ENCODE results near the gene RBAK. TPM values are rescaled to one million over a fixed set of nuclear protein-coding genes. Genes with fewer than 3 reads are reported as not detected.
"Not testable (repeated sequence)": the region's sequence is repeated elsewhere in the genome, so short reads cannot be mapped to it uniquely, and the experiment has no call there.

Gene RBAK
- total RNA-seq, 1 experiment from 2014 or later, result 14.5 TPM

- Mint-ChIP-seq H3K27ac (no peak overlapping the region), H3K36me3 (peaks cover 4% of the 10 kb centered on the region; the same call in 1 of the 2 replicates), H3K27me3 (ENCODE audit: low read depth) (no peaks in the 10 kb centered on the region), H3K4me3 (no peak overlapping the region), H3K4me1 (no peaks in the 10 kb centered on the region), H3K9me3 (peaks cover 4% of the 10 kb centered on the region)
- DNase-seq (ENCODE audit: low spot score) (no peak), ATAC-seq (no peak)
- POLR2A ChIA-PET, result no interaction called here
- CTCF ChIA-PET, result interaction anchor here (1.2 to 1.5 kb wide), 2 partner anchors 46 to 228 kb away, joined by 3 read pairs; no protein-coding TSS in a partner anchor
- TF ChIP-seq SOX15 (CRISPR knock-in tag; IDR thresholded peaks at IDR 0.05) (no peak), PRRX2 (CRISPR knock-in tag; IDR thresholded peaks at IDR 0.05) (no peak), ATF1 (CRISPR knock-in tag; IDR thresholded peaks at IDR 0.05) (no peak), RELA (CRISPR knock-in tag; IDR thresholded peaks at IDR 0.05; ENCODE audit: borderline replicate concordance) (no peak)
Observed at GRCh38 chr7:5020098-5020497, 25.6 kb upstream of the RBAK start.

GRCh38 chr7:5020976-5021550, 24.6 kb upstream of the RBAK start:
- ATAC-seq; H3K36me3 Mint-ChIP-seq; H3K27ac Mint-ChIP-seq; H3K27me3 Mint-ChIP-seq (ENCODE audit: low read depth); DNase-seq (ENCODE audit: low spot score); H3K9me3 Mint-ChIP-seq; POLR2A ChIA-PET; H3K4me3 Mint-ChIP-seq; H3K4me1 Mint-ChIP-seq: not testable (repeated sequence)
- CTCF ChIA-PET, result interaction anchor here (1.5 kb wide), 1 partner anchor 229 kb away, joined by 3 read pairs; no protein-coding TSS in a partner anchor

GRCh38 chr7:5023626-5024025, 22.0 kb upstream of the RBAK start:
- CTCF ChIA-PET, result interaction anchor here (0.6 kb wide), 1 partner anchor 231 kb away, joined by 3 read pairs; no protein-coding TSS in a partner anchor
- H3K27ac Mint-ChIP-seq; POLR2A ChIA-PET; H3K4me3 Mint-ChIP-seq; H3K27me3 Mint-ChIP-seq (ENCODE audit: low read depth); DNase-seq (ENCODE audit: low spot score); ATAC-seq; H3K4me1 Mint-ChIP-seq: not testable (repeated sequence)
- Mint-ChIP-seq H3K9me3 (peaks cover 24% of the 10 kb centered on the region), H3K36me3 (peaks cover 17% of the 10 kb centered on the region)

GRCh38 chr7:5027796-5028410, 17.8 kb upstream of the RBAK start:
- H3K27ac Mint-ChIP-seq; H3K27me3 Mint-ChIP-seq (ENCODE audit: low read depth); ATAC-seq; DNase-seq (ENCODE audit: low spot score); H3K4me1 Mint-ChIP-seq; H3K4me3 Mint-ChIP-seq; POLR2A ChIA-PET; CTCF ChIA-PET: not testable (repeated sequence)
- Mint-ChIP-seq H3K9me3 (peaks cover 20% of the 10 kb centered on the region), H3K36me3 (peaks cover 13% of the 10 kb centered on the region)

GRCh38 chr7:5033186-5033585, 12.5 kb upstream of the RBAK start:
- H3K9me3 Mint-ChIP-seq, result not testable (repeated sequence)

GRCh38 chr7:5035276-5035675, 10.4 kb upstream of the RBAK start:
- ChIA-PET CTCF (no interaction called here), POLR2A (no interaction called here)
- TF ChIP-seq ZMAT4 (CRISPR knock-in tag; IDR thresholded peaks at IDR 0.05) (no peak), SOX15 (CRISPR knock-in tag; IDR thresholded peaks at IDR 0.05) (no peak), NFYB (CRISPR knock-in tag; conservative IDR thresholded peaks at IDR 0.05; ENCODE audit: low read depth) (no peak), JAZF1 (CRISPR knock-in tag; IDR thresholded peaks at IDR 0.05) (no peak), FOXK1 (CRISPR knock-in tag; IDR thresholded peaks at IDR 0.05) (no peak), ZNF121 (CRISPR knock-in tag; IDR thresholded peaks at IDR 0.05) (no peak), ZBTB43 (CRISPR knock-in tag; IDR thresholded peaks at IDR 0.05) (no peak), ZNF425 (CRISPR knock-in tag; conservative IDR thresholded peaks at IDR 0.05) (no peak)
- Mint-ChIP-seq H3K9me3 (no peaks in the 10 kb centered on the region), H3K36me3 (no peaks in the 10 kb centered on the region), H3K4me1 (no peaks in the 10 kb centered on the region), H3K27ac (no peak overlapping the region), H3K27me3 (ENCODE audit: low read depth) (peaks cover 4% of the 10 kb centered on the region), H3K4me3 (no peak overlapping the region)
- no peak for ATAC-seq
- no peak for DNase-seq (ENCODE audit: low spot score)

More at GRCh38 chr7:5033186-5033585, 12.5 kb upstream of the RBAK start:
- DNase-seq (ENCODE audit: low spot score); H3K4me1 Mint-ChIP-seq; H3K27me3 Mint-ChIP-seq (ENCODE audit: low read depth); H3K36me3 Mint-ChIP-seq; POLR2A ChIA-PET; H3K27ac Mint-ChIP-seq; CTCF ChIA-PET; ATAC-seq; H3K4me3 Mint-ChIP-seq: not testable (repeated sequence)
